Activated CD4-positive, alpha-beta T cell treated with anti-CD3 and anti-CD28 coated beads for 4 hours (primary cell): ENCODE measurements around the gene PRRT1B.

Experiments
- DNase-seq, 2 donors: peaks; one replicate each; pipeline ENCODE4 v3.0.0-alpha.2; 2020

Gene PRRT1B

GRCh38 chr9:131582466-131583336 is 37.4 kb downstream of the PRRT1B start:
- DNase-seq = no peak

GRCh38 chr9:131583337-131583645 is 38.0 kb downstream of the PRRT1B start:
- DNase-seq = no peak

DNA sequence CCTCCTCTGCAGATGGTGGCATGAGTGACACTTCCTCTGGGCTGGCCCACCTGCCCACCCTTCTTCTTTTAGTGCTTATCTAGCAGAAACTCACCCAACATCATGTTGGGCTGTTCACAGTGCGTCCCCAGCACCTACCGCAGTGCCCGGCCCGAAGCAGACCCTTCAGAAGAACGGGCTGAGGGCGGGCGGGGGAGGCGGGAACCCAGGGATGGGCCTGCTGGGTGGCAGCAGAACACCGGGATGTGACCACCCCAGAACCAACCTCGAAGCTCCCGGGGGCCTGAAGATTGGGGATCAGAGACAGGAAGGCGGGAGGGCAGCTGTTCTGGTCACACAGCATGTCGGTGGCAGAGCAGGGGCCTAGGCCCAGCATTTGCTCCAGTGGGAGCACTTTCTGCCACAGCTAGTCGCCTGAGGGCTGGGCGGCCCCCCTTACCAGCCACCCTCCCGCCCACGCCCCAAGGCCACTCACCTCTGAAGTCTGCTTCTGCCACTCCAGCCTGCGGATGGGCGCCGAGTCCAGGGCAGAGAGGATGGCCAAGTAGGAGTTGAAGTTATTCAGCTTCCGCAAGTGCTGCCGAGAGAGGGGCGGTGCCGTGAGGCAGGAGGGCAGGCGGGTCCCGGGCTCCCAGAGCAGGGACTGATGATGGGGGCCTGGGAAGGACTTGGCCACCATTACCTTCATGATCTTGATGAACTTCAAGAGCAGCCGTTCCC is 38.7 kb downstream of the PRRT1B start:
- DNase-seq = no peak

- DNase-seq = no peak
Observed at GRCh38 chr9:131584858-131585257, 39.5 kb downstream of the PRRT1B start.

DNA sequence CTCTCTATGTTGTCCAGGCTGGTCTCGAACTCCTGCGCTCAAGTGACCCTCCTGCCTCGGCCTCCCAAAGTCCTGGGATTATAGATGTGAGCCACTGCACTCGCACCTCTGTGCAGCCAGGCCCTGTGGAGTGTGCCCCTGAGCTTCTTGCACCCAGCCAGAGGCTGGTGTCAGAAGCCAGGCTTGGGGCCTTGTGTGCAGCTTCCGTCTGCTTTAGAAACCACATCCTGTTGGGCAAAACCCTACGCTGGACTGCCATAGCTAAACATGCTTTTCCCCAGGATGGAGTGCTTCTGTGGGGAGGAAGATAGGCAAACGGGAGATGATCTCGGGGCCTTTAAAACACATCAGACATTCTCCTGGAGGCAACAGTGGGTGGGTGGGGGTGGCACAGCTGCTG is 40.1 kb downstream of the PRRT1B start:
- peak in 1 of 2 donors; percentile 21 for DNase-seq

GRCh38 chr9:131587331-131587730 is 42.0 kb downstream of the PRRT1B start:
- no peak for DNase-seq

DNA sequence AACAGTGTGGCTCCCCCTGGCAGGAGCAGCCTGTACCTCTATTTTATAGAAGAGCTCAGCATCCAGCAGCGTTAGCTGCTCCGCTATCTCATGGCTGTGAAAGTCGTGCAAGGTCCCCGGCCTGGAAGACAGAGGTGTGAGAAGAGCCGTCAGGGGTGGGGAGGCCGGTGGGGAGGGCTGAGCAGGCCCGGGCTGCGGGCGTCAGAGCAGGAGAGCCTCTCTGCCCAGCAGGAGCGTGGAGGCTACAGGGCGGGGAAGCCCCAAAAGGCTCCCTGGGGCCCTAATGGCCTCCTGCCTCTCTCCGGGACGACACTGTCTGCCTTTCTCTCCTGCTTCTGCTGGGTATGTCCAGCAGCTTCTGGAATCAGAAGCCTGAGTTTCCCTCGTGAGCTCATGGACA is 42.6 kb downstream of the PRRT1B start:
- DNase-seq = no peak

DNA sequence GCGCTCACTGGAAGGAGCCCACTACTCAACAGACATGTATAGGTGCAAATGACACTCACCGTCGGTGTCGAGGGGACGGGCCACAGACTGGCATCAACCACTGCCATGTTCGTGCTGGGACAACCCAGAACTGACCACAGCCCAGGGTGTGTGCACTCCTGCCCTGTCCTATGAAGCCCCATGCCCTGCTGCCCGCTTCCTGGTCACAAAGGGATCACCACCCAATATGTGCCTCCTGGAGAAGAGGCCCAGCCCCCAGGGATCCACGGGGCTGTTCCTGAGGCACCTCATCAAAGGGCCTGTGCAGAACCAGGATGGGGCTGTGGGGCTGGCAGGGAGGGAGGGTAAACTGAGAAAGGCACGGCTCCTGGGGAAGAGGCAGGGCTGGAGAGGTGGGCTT is 43.1 kb downstream of the PRRT1B start:
- DNase-seq = no peak

- DNase-seq = no peak
Observed at GRCh38 chr9:131589124-131589711, 43.9 kb downstream of the PRRT1B start.

GRCh38 chr9:131589993-131590392 is 44.7 kb downstream of the PRRT1B start:
- DNase-seq = no peak

DNA sequence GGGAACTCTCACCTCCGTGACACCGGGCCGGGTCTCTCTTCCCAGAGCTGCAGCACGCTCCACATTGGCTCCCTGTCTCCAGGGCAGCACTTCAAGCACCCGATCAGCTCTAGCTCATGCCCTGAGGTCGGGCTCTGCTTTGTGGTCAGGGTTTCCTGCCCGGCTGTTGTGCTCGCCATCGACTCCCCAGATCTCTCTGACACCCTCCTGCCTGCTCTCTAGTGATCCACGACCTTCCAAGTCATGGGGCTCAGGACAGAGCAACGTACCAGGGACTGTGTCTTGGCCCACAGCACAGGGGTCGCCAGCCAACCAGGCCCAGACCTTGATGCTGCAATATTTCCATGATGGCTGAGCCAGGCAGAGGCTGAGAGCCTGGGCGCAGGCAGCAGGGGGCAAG is 45.1 kb downstream of the PRRT1B start:
- no peak for DNase-seq

- DNase-seq = peak; percentile 76
Observed at GRCh38 chr9:131590907-131591844, 45.9 kb downstream of the PRRT1B start.

GRCh38 chr9:131591845-131592208 is 46.5 kb downstream of the PRRT1B start:
- DNase-seq = no peak

DNA sequence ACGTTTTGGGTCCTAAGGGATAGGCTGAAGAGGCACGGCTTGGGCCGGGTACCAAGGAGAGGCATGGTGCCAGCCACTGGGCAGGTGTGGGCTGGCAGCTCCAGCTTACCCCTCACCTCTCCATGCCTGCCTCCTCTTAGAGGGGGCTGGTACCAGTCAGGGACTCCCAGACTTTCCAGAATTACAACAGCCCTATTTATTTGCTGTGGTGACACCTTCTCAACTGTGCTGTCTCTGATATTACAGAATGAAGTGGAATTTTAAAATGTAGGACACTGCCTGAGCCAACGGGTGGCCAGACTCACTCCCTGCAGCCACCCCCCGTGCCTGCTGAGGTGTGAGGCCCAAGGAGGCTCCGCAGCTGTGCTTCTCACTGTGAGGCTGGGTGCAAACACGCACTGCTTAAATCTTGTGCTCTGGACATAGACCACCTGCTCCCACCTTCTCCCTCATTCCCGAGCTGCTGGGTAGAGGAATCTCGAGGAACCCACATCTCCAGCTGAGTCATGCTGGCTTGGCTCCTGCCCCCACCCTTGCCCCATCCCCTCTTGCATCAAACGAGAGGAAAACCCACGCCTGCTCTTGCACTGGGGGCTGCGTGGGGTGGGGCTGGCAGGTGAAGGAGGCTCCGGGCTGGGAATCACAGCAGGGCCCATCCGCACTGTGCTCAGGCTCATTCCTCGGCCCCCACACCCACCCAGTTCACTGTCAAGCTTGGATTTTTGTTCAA is 47.9 kb downstream of the PRRT1B start:
- no peak for DNase-seq

- DNase-seq = no peak
Observed at GRCh38 chr9:131593936-131594665, 48.8 kb downstream of the PRRT1B start.

GRCh38 chr9:131594906-131595665 is 49.8 kb downstream of the PRRT1B start:
- no peak for DNase-seq

DNA sequence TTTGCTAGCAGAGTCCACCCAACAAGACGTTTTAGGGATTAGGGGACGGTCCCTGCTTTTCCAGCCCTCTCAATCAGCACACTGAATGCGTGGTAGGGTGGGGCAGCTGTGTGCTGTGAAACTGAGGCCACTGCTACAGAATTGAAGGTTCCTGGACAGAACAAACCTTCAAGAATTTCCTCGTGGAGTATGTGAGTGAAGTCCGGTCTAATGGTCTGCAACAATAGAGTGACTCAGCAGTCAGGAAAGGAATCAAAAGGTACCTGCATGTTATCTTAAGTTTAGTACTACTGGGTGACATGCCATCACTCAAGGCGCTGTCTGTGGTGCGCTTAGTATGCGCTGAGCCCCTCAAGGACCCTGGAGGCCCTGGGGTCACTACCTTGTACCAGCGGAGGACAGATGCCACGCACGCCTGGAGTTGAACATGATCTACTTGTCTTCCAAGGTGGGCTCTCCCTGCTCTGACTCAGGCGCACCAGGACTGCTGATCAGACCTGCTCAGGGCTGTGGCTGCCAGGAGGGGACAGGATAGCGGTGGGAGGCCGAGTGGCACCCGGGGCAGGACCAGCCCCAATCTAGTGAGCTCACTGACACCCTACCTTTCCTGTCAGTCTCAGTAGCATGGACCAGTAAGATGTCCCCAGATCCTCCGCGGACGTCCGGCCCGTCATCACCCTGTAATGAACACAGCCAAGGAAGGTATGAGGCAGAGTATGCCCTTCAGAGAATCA is 50.5 kb downstream of the PRRT1B start:
- no peak for DNase-seq

DNA sequence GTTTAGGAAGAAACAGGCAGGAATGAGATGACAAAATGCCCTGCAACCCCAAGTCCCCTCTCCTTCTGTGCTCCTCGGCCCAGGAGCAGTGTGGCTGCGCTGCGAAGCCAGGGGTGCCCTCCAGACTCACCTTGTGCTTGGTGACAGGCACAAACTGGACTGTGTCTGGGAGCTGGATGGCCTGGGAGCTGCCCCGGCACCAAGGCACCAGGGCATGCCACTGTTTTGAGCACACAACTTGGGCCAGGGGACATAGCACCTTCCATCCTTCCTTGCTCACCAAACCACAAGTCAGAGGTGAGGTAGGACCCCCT is 51.1 kb downstream of the PRRT1B start:
- no peak for DNase-seq

DNA sequence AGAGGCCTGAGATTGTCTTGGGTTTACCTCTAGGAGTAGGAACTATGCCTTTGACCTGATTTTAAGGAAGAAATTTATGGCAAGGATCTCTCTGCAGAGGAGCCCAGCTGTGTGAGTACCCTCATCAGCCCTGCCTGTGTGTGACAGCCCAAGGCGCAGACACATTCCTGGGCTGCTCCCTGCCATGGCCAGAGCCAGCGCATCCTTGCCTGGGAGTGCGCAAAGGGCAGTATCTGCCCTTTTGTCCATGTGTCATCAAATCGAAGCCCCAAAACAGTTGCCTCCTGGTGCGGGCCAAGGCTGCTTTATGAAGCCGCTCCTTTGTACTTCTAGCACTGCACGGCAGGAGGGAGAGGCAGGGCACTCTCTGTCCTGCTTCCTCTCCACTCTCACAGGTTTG is 51.9 kb downstream of the PRRT1B start:
- DNase-seq = no peak

DNA sequence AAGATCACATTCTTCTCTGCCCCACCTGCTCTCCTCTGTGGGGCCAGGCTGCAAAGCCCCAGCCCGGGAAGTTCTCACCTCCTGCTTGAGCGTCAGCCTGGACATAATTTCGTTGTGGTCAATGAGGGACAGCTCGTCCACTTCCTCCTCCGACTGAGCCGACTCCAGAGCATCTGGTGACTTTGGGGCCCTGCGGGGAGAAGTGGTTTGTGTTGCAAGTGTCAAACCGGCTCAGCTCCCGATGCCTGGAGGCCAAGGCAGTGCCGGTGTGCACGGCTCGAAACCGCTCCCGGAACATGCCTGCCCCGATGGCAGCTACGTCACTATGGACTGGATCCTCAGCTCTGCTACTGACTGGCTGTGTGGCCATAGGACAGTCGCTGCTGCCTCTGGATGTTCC is 52.8 kb downstream of the PRRT1B start:
- DNase-seq = no peak
